HG02870 (cell line): Measurements from ENCODE around the gene WIPF1.

Experiments
- ATAC-seq: cut with Tn5 transposase; IDR thresholded peaks from one replicate; pipeline ENCODE4 v1.9.1; 2021; ENCODE audit warnings: mild to moderate bottlenecking, moderate library complexity; ENCODE audit not compliant: unreplicated experiment

WIPF1 gene

GRCh38 chr2:174599310-174599921 lies 1.8 kb upstream of the WIPF1 start:
- no peak for ATAC-seq

- ATAC-seq, result no peak
These were observed 627 bp downstream of the WIPF1 start for GRCh38 chr2:174597009-174597344.

- no peak for ATAC-seq
These were observed 1.7 kb downstream of the WIPF1 start for GRCh38 chr2:174595891-174596397.

- ATAC-seq, result no peak
These were observed 2.3 kb downstream of the WIPF1 start for GRCh38 chr2:174595116-174595809.

- no peak for ATAC-seq
These were observed 3.1 kb downstream of the WIPF1 start for GRCh38 chr2:174594456-174594855.

- ATAC-seq, result peak; percentile 61
These were observed 3.9 kb downstream of the WIPF1 start for GRCh38 chr2:174593574-174594203.

- no peak for ATAC-seq
These were observed 4.6 kb downstream of the WIPF1 start for GRCh38 chr2:174593041-174593440.

- no peak for ATAC-seq
These were observed 5.9 kb downstream of the WIPF1 start for GRCh38 chr2:174591740-174592139.

GRCh38 chr2:174590928-174591648 lies 6.5 kb downstream of the WIPF1 start:
- ATAC-seq, result no peak

GRCh38 chr2:174590346-174590745 lies 7.3 kb downstream of the WIPF1 start:
- ATAC-seq, result no peak

- ATAC-seq, result no peak
These were observed 8.3 kb downstream of the WIPF1 start for GRCh38 chr2:174589334-174589733.

- no peak for ATAC-seq
These were observed 9.1 kb downstream of the WIPF1 start for GRCh38 chr2:174588463-174588862.

- ATAC-seq, result no peak
These were observed 10.0 kb downstream of the WIPF1 start for GRCh38 chr2:174587579-174587978.

- ATAC-seq, result no peak
These were observed 10.9 kb downstream of the WIPF1 start for GRCh38 chr2:174586418-174587295.

GRCh38 chr2:174585657-174586252 lies 11.8 kb downstream of the WIPF1 start:
- no peak for ATAC-seq

- ATAC-seq, result no peak
These were observed 12.5 kb downstream of the WIPF1 start for GRCh38 chr2:174585146-174585545.

- peak; percentile 56 for ATAC-seq
These were observed 16.1 kb downstream of the WIPF1 start for GRCh38 chr2:174581491-174581890.

GRCh38 chr2:174580951-174581350 lies 16.7 kb downstream of the WIPF1 start:
- no peak for ATAC-seq

GRCh38 chr2:174577967-174578589 lies 19.5 kb downstream of the WIPF1 start:
- ATAC-seq, result no peak
